Posterior cingulate gyrus (tissue), 11 donors: ENCODE measurements around the gene THAP11.
"Not testable (repeated sequence)": the region's sequence is repeated elsewhere in the genome, so short reads cannot be mapped to it uniquely, and the experiment has no call there.

ENCODE experiments used
- DNase-seq, 10 donors: peaks; one replicate each; pipeline versions ENCODE4 v3.0.0 to v3.0.0-alpha.2; 2020 to 2021; ENCODE audit warnings: mixed read lengths in 3 of 10
- intact Hi-C: fragments of 100-400 bp; cut with DNase I; formaldehyde crosslinking; loops from one replicate; pipeline ENCODE4 v1.15.1; 2023

THAP11 gene

GRCh38 chr16:67833415-67834241 lies 8.5 kb upstream of the THAP11 start:
- intact Hi-C loops, result no loop called here
- peak; percentile 88 to 99 (median 96) for DNase-seq

- intact Hi-C loops, result no loop called here
- no peak for DNase-seq
These were observed 7.9 kb upstream of the THAP11 start for GRCh38 chr16:67834242-67834614.

DNA sequence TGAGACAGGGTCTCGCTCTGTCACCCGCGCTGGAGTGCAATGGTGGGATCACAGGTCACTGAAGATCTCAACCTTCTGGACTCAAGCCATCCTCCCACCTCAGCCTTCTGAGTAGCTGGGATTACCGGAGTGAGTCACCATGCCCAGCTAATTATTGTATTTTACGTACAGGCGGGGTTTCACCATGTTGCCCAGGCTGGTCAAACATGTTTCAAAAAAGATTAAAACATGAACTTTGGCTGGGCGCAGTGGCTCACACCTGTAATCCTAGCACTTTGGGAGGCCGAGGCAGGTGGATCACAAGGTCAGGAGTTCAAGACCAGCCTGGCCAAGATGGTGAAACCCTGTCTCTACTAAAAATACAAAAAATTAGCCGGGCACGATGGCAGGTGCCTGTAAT lies 4.9 kb upstream of the THAP11 start:
- intact Hi-C loops, DNase-seq: not testable (repeated sequence)

DNA sequence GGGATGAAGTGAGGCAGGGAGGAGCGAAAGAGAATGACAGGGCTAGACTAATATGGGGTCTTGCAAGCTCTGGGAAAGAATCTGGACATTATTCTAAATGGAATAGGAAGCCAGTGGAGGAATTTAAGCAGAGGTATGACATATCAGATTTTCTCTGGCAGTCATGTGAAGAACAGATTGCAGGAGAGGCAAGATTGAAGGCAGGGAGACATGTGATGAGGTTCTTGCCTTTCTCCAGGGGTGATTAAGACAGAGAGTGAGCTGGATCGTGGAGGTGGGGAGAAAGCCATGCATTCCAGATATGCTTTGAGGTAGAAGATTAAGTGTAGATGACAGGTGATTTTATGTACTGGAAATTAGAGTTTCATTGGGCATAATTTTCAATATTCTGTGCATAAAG lies 4.3 kb upstream of the THAP11 start:
- intact Hi-C loops, result no loop called here
- DNase-seq, result no peak

DNA sequence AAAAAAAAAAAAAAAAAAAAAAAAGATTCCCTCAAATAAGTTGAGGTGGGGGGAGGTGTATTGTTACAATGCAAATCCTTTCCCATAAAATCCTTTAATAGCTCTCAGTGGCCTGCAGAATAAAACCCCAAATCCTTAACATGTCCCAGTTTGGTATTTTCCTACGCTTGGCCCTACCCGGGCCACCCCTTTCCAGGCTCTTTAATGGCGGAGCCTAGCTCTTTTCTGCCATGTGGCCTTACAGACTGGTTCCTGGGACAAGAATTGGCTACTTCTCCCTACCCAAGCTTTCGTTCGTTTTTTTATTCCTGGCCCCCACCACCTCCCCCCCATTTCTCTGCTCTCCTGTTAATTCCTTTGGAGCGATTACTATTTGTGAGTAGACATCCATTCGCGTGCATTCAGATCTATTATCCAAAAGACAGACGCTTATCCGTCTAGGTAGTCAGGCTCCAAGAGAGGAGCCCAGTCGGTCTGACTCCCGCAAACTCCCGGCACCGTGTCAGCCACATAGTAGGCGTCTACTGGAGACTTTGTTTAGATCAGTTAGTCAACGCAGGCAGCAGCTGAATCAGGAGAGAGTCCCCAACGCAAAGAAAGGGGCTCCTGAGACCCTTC lies 813 bp upstream of the THAP11 start:
- no peak for DNase-seq
- intact Hi-C loops, result loop anchor here (10.0 kb wide), 3 partner anchors 53 to 317 kb away; partner anchors contain the start of genes ACD, C16orf86, ENKD1 and PARD6A

- peak; percentile 44 to 96 (median 78) for DNase-seq
- intact Hi-C loops, result loop anchor here (10.0 kb wide), 3 partner anchors 52 to 318 kb away; partner anchors contain the start of genes ACD, C16orf86, ENKD1 and PARD6A
These were observed 606 bp downstream of the THAP11 start for GRCh38 chr16:67842509-67843342.

GRCh38 chr16:67843343-67843765 lies 1.2 kb downstream of the THAP11 start:
- no peak for DNase-seq
- intact Hi-C loops, result loop anchor here (10.0 kb wide), 3 partner anchors 51 to 319 kb away; partner anchors contain the start of genes ACD, C16orf86, ENKD1 and PARD6A

GRCh38 chr16:67844497-67844896 lies 2.4 kb downstream of the THAP11 start:
- intact Hi-C loops, result loop anchor here (10.0 kb wide), 3 partner anchors 50 to 320 kb away; partner anchors contain the start of genes ACD, C16orf86, ENKD1 and PARD6A

DNA sequence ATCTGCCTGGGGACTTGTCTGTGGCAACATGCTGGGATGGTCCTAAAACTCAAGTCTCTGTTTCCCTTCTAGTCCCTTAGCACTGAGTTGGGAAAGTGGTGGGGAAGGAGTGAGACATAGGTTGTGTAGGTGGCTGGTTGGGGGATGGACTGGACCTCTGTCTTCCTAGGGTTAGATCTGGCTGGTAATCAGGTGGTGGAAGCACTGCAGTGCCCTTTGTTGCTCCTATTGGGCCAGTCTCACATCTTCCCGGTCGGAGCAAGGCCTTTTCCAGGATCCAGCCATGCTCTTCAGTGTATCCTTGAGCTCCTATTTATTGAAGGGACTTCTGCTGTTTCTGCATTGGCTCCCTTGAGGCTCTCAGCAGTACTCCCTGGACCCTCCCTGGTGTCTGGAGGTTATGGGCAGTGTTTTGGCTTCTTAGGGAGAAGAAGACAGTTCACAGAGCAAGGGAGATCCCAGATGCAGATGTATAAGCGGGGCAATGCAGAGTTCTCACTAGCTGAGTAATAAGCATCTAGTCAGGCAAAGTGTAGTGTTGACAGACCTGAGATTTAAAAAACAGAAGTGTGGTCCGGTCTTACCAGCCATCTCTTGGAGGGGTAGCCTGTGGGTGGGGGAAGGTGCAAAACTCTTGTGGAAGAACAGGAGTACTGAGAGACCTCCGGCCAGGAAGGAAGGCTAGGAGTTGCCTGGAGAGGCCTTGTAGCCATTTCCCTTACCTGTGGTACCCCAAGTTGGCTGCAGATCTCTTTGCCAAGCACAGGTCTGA lies 3.4 kb downstream of the THAP11 start:
- DNase-seq, result no peak
- intact Hi-C loops, result loop anchor here (5.0 to 10.0 kb wide), 4 partner anchors 49 to 321 kb away; partner anchors contain the start of genes ACD, C16orf86, ENKD1 and PARD6A

More at GRCh38 chr16:67844497-67844896, 2.4 kb downstream of the THAP11 start:
- no peak for DNase-seq

GRCh38 chr16:67846063-67846319 lies 3.9 kb downstream of the THAP11 start:
- no peak for DNase-seq
- intact Hi-C loops, result loop anchor here (5.0 to 10.0 kb wide), 4 partner anchors 49 to 321 kb away; partner anchors contain the start of genes ACD, C16orf86, ENKD1 and PARD6A

DNA sequence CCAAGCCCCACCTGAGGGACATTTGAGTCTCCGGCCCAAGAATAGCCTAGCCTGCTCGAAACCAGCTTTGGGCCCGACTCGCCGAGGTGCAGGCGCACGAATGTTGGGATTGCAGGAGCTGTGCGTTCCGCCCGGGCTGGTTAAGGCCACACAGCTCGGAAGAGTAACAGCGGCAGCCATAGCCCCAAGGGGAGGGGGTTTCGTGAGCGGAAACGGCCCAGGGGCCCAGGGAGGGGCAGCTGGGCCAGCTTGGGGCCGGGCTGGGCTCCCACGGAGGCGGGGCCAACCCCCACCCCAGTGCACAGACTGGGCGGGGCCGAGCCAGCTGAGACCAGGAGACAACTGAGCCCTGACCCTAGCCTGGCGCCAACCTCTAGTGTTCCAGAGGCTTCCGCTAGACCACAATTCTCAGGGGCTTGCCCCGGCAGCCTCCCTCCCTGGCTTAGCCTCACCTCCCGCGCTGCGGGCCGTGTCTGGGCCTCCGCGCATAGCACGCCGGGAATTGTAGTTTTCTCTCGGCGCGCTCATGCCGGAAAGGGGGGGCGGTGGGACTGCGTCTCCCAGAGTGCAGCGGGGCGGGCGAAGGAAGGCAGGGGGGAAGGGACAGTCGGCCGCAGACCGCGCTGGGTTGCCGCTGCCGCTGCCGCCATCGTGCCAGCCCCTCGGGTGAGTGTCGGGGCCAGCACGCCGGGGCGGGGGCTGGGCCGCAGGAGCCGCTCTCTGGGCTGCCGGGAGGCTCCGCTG lies 4.4 kb downstream of the THAP11 start, which contains the start of gene NUTF2:
NUTF2 (plus strand) TSS at position 614 of the 744 bp plus-strand sequence. CDS start 18,198 bp downstream, outside the sequence.
- intact Hi-C loops, result loop anchor here (5.0 to 10.0 kb wide), 4 partner anchors 48 to 322 kb away; partner anchors contain the start of genes ACD, C16orf86, ENKD1 and PARD6A
- DNase-seq, result peak; percentile 89 to 99 (median 92)

GRCh38 chr16:67847064-67847861 lies 5.1 kb downstream of the THAP11 start, which contains the start of gene CENPT:
TSS of gene CENPT (minus strand) at chr16:67847693. CDS start at chr16:67833859, 13,834 bp downstream.
- intact Hi-C loops, result loop anchor here (5.0 to 10.0 kb wide), 4 partner anchors 48 to 322 kb away; partner anchors contain the start of genes ACD, C16orf86, ENKD1 and PARD6A

DNA sequence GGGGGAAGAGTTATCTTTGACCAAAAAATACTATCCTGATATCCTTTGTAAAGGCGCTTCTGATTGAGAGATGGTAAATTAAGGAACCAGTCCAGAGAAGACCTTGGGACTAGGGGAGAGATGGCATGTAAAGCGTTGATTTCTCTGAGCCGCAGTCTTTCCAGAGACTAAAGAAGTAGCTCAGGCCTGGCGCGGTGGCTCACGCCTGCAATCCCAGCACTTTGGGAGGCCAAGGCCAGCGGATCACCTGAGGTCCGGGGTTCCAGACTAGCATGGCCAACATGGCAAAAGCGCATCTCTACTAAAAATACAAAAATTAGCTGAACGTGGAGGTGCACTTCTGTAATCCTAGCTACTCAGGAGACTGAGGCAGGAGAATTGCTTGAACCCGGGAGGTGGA lies 6.0 kb downstream of the THAP11 start:
- DNase-seq, result no peak
- intact Hi-C loops, result loop anchor here (5.0 to 10.0 kb wide), 4 partner anchors 47 to 323 kb away; partner anchors contain the start of genes ACD, C16orf86, ENKD1 and PARD6A

More at GRCh38 chr16:67847064-67847861, 5.1 kb downstream of the THAP11 start, which contains the start of gene CENPT:
- DNase-seq, result peak in 6 of 10 donors; percentile 51 to 94 (median 60)

DNA sequence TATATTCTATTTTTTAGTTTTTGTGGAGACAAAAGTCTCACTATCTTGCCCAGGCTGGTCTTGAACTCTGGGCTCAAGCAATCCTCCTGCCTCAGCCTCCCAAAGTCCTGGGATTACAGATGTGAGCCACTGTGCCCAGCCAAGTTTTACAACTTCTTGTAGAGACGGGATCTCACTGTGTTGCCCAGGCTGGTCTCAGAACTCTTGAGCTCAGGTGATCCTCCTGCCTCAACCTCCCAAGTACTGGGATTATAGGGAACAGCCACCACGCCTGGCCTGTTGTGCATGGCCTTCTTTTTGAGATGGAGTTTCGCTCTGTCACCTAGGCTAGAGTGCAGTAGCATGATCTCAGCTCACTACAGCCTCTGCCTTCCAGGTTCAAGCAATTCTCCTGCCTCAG lies 11.6 kb downstream of the THAP11 start:
- intact Hi-C loops, result no loop called here
- no peak for DNase-seq

DNA sequence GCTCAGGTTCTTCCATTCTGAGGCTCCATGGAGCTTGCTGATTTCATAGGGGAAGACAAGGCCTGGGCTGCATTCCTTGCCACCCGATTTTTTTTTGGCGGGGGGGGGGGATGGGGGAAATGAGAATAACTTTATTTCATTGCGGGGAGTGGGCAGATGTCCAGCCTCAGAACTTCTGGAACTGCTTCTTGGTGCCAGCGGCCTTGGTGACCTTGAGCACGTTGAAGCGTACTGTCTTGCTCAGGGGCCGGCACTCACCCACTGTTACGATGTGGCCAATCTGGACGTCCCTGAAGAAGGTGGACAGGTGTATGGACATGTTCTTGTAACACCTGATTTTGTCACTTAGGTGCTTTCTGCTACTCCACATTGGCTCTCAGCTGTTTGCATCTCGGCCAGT lies 13.7 kb downstream of the THAP11 start:
- intact Hi-C loops, result no loop called here
- DNase-seq, result no peak

DNA sequence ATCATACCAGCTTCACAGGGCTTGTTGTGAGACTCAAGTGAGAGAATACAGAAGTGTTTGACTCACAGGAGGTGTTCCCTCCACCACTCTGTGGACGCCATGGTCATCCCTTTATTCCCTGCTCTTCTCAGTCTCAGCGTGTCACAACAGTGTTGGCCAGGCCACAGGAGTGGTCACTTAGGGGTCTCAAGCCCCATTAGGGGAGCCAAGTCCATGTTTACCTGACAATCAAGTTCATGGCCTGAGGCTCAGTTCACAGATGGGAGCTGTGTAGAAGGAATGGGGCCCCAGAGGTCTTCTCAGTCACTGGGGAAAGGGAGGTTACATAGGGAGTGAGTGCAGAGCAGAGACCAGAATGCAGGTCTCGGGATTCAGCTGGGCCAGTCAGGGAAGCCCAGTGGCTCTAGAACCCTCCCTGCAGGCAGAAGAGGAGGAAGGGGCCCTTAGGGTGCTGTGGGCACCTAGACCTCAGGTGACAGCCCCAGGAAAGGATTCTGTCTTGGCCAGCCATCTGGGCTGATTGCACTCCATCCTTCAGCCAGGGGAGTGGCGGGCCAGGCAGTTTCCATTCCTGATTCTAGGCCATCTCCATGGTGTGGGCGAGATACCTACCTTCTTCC lies 14.9 kb downstream of the THAP11 start:
- intact Hi-C loops, result no loop called here
- no peak for DNase-seq
